Measurements from ENCODE around the gene PRKCB. TPM values are rescaled to one million over a fixed set of nuclear protein-coding genes. Genes with fewer than 3 reads are reported as not detected.

Gene PRKCB
- total RNA-seq, 1 experiment from 2014 or later = under 0.01 TPM

GRCh38 chr16:24041834-24042631 is 206.2 kb downstream of the PRKCB start:
- peak; percentile 31 for DNase-seq (ENCODE audit: low spot score)

- no peak for DNase-seq (ENCODE audit: low spot score)
These were observed 208.7 kb downstream of the PRKCB start for GRCh38 chr16:24044467-24044866.

- DNase-seq (ENCODE audit: low spot score) = peak; percentile 18
These were observed 209.9 kb downstream of the PRKCB start for GRCh38 chr16:24045641-24046040.

- DNase-seq (ENCODE audit: low spot score) = no peak
These were observed 210.7 kb downstream of the PRKCB start for GRCh38 chr16:24046442-24046841.

- DNase-seq (ENCODE audit: low spot score) = no peak
These were observed 213.3 kb downstream of the PRKCB start for GRCh38 chr16:24049113-24049512.

GRCh38 chr16:24051125-24051524 is 215.3 kb downstream of the PRKCB start:
- no peak for DNase-seq (ENCODE audit: low spot score)

- DNase-seq (ENCODE audit: low spot score) = no peak
These were observed 216.7 kb downstream of the PRKCB start for GRCh38 chr16:24052329-24053098.

GRCh38 chr16:24053099-24053946 is 217.5 kb downstream of the PRKCB start:
- no peak for DNase-seq (ENCODE audit: low spot score)

- no peak for DNase-seq (ENCODE audit: low spot score)
These were observed 219.1 kb downstream of the PRKCB start for GRCh38 chr16:24054741-24055491.

GRCh38 chr16:24062270-24062817 is 226.6 kb downstream of the PRKCB start:
- DNase-seq (ENCODE audit: low spot score) = no peak

GRCh38 chr16:24069036-24069590 is 233.3 kb downstream of the PRKCB start:
- DNase-seq (ENCODE audit: low spot score) = no peak

GRCh38 chr16:24070851-24071250 is 235.1 kb downstream of the PRKCB start:
- no peak for DNase-seq (ENCODE audit: low spot score)

- no peak for DNase-seq (ENCODE audit: low spot score)
These were observed 236.0 kb downstream of the PRKCB start for GRCh38 chr16:24071666-24072360.

GRCh38 chr16:24073321-24073720 is 237.5 kb downstream of the PRKCB start:
- no peak for DNase-seq (ENCODE audit: low spot score)

GRCh38 chr16:24074574-24074973 is 238.8 kb downstream of the PRKCB start:
- DNase-seq (ENCODE audit: low spot score) = no peak

- DNase-seq (ENCODE audit: low spot score) = no peak
These were observed 239.5 kb downstream of the PRKCB start for GRCh38 chr16:24075302-24075701.

GRCh38 chr16:24075931-24076716 is 240.3 kb downstream of the PRKCB start:
- peak; percentile 11 for DNase-seq (ENCODE audit: low spot score)

- no peak for DNase-seq (ENCODE audit: low spot score)
These were observed 241.5 kb downstream of the PRKCB start for GRCh38 chr16:24077292-24077691.

- DNase-seq (ENCODE audit: low spot score) = no peak
These were observed 242.2 kb downstream of the PRKCB start for GRCh38 chr16:24077966-24078365.
